ENCODE results near the gene TOR1AIP2.
"Not testable (repeated sequence)": the region's sequence is repeated elsewhere in the genome, so short reads cannot be mapped to it uniquely, and the experiment has no call there.

- not testable (repeated sequence) for TF ChIP-seq EZH2 (IDR thresholded peaks at IDR 0.05); POLR2AphosphoS5 (IDR thresholded peaks at IDR 0.05; ENCODE audit: borderline replicate concordance, low read depth, low read length); FOXP2 (optimal IDR thresholded peaks at IDR 0.05; ENCODE audit: control extremely low read depth, extremely low read length, insufficient read depth)
These were observed 40.7 kb downstream of the TOR1AIP2 start for GRCh38 chr1:179836686-179837445.
